Esophagus squamous epithelium (tissue), 5 donors: ENCODE results near the gene USB1. TPM values are rescaled to one million over a fixed set of nuclear protein-coding genes. Genes with fewer than 3 reads are reported as not detected.

Experiments used
- DNase-seq: peaks from one replicate; lab custom pipeline; 2025; lab: John Stamatoyannopoulos, UW
- H3K27ac ChIP-seq, 4 donors: fragments of 200-600 bp; sonication (generic); one replicate each; pipeline ENCODE4 v1.5.1; 2016 to 2019; ENCODE audit warnings: mild to moderate bottlenecking in 1 of 4
- H3K27me3 ChIP-seq, 4 donors: fragments of 200-600 bp; sonication (generic); 1 replicate in 3 of 4; 2 replicates in 1 of 4; pipeline versions ENCODE4 v1.5.1 to v1.6.0; 2017 to 2021; ENCODE audit warnings: antibody characterized with exemption in 1 of 4
- H3K36me3 ChIP-seq, 3 donors: fragments of 200-600 bp; sonication (generic); one replicate each; pipeline ENCODE4 v1.5.1; 2016 to 2019
- H3K4me1 ChIP-seq, 3 donors: fragments of 200-600 bp; sonication (generic); one replicate each; pipeline ENCODE4 v1.5.1; 2017 to 2019
- H3K4me3 ChIP-seq, 4 donors: fragments of 200-600 bp; sonication (generic); 1 replicate in 3 of 4; 2 replicates in 1 of 4; pipeline ENCODE4 v1.5.1; 2016 to 2019; ENCODE audit warnings: mild to moderate bottlenecking in 2 of 4, moderate library complexity in 1 of 4
- H3K9me3 ChIP-seq, 3 donors: fragments of 200-600 bp; sonication (generic); one replicate each; pipeline ENCODE4 v1.5.1; 2016 to 2019
- CTCF ChIP-seq, 6 experiments: fragments of 450-650 bp in 4 of 6; fragments of 200-600 bp in 2 of 6; sonication (generic) in 2 of 6; IDR thresholded peaks; one replicate each; pipeline ENCODE4 v1.5.1; 2016 to 2019; ENCODE audit warnings: antibody characterized with exemption in 6 of 6, mild to moderate bottlenecking in 4 of 6, moderate library complexity in 4 of 6
- POLR2A ChIP-seq, 4 donors: fragments of 450-650 bp; IDR thresholded peaks; one replicate each; pipeline ENCODE4 v1.6.1; 2017; ENCODE audit warnings: antibody characterized with exemption in 4 of 4, mild to moderate bottlenecking in 4 of 4, moderate library complexity in 3 of 4
- WGBS, 2 donors: methylation state at CpG; one replicate each; pipeline ENCODE4 v1.1.5; 2018; 5-methylcytosine and 5-hydroxymethylcytosine counted together
- intact Hi-C: fragments of 100-400 bp; cut with DNase I; formaldehyde crosslinking; loops from one replicate; pipeline ENCODE4 v1.15.0; 2022
- total RNA-seq, 4 donors: library from RNA; depleted of rRNA; stranded (reverse); fragments of >200 nt; gene quantifications; one replicate each; pipeline ENCODE4 v1.1.0, GENCODE V29; 2016
- donor health status: DM: yes; HTN: yes; CAD: no.

The USB1 gene
- total RNA-seq, 4 donors from 2014 or later: 11.2 to 23.9 (median 18.6) TPM

GRCh38 chr16:57987441-57988177 is 13.6 kb upstream of the USB1 start:
- H3K36me3 ChIP-seq: no peaks in the 10 kb centered on the region
- H3K4me1 ChIP-seq: peaks cover 16 to 42% (median 24%) of the 10 kb centered on the region in 3 donors
- no peak overlapping the region for H3K27ac ChIP-seq
- no peak for DNase-seq
- TF ChIP-seq CTCF (IDR thresholded peaks at IDR 0.05) (no peak), POLR2A (IDR thresholded peaks at IDR 0.05) (no peak)
- H3K4me3 ChIP-seq: no peak overlapping the region
- H3K9me3 ChIP-seq: no peaks in the 10 kb centered on the region
- WGBS, 2 donors: 92 to 98% methylated on average over 6 of the region's 8 CpGs
- peaks cover 0 to 4% (median 0%) of the 10 kb centered on the region in 4 donors for H3K27me3 ChIP-seq
- intact Hi-C loops: no loop called here

- WGBS, 2 donors: 13% methylated on average over 1 of the region's 1 CpG; no CpG with 5 or more reads in 1 of the 2 donors
Observed at GRCh38 chr16:57988929-57989328, 12.3 kb upstream of the USB1 start.

GRCh38 chr16:57991551-57992059 is 9.6 kb upstream of the USB1 start:
- no peak overlapping the region for H3K27ac ChIP-seq
- H3K36me3 ChIP-seq: peaks cover 5 to 24% (median 6%) of the 10 kb centered on the region in 3 donors
- WGBS, 2 donors: 94 to 95% methylated on average over 8 to 9 of the region's 11 CpGs
- no peak for DNase-seq
- intact Hi-C loops: no loop called here
- no peaks in the 10 kb centered on the region for H3K9me3 ChIP-seq
- no peak overlapping the region for H3K4me3 ChIP-seq
- no peaks in the 10 kb centered on the region for H3K27me3 ChIP-seq
- H3K4me1 ChIP-seq: peaks cover 4 to 51% (median 16%) of the 10 kb centered on the region in 3 donors
- TF ChIP-seq CTCF (IDR thresholded peaks at IDR 0.05) (no peak), POLR2A (IDR thresholded peaks at IDR 0.05) (no peak)

More at GRCh38 chr16:57988929-57989328, 12.3 kb upstream of the USB1 start:
- Histone ChIP-seq H3K9me3 (no peaks in the 10 kb centered on the region), H3K27me3 (peaks cover 0 to 4% (median 0%) of the 10 kb centered on the region in 4 donors), H3K4me3 (no peak overlapping the region), H3K36me3 (peaks cover 0 to 6% (median 0%) of the 10 kb centered on the region in 3 donors), H3K27ac (peak overlapping the region in 3 of 4 donors; percentile 21 to 46 (median 42)), H3K4me1 (peaks cover 16 to 55% (median 32%) of the 10 kb centered on the region in 3 donors)
- no peak for TF ChIP-seq CTCF (IDR thresholded peaks at IDR 0.05)
- no peak for TF ChIP-seq POLR2A (IDR thresholded peaks at IDR 0.05)
- intact Hi-C loops: no loop called here
- no peak for DNase-seq

- no peak overlapping the region for H3K4me3 ChIP-seq
- 89 to 98% methylated on average over 4 to 5 of the region's 6 CpGs for WGBS, 2 donors
- no peaks in the 10 kb centered on the region for H3K9me3 ChIP-seq
- TF ChIP-seq CTCF (IDR thresholded peaks at IDR 0.05): no peak
- TF ChIP-seq POLR2A (IDR thresholded peaks at IDR 0.05): no peak
- H3K27ac ChIP-seq: peak overlapping the region; percentile 23 to 67 (median 28)
- intact Hi-C loops: no loop called here
- H3K4me1 ChIP-seq: peaks cover 4 to 51% (median 16%) of the 10 kb centered on the region in 3 donors
- H3K27me3 ChIP-seq: no peaks in the 10 kb centered on the region
- H3K36me3 ChIP-seq: peaks cover 9 to 29% (median 11%) of the 10 kb centered on the region in 3 donors
- no peak for DNase-seq
Observed at GRCh38 chr16:57992084-57992483, 9.1 kb upstream of the USB1 start.

GRCh38 chr16:57993438-57993837 is 7.8 kb upstream of the USB1 start:
- no peaks in the 10 kb centered on the region for H3K27me3 ChIP-seq
- no peak for TF ChIP-seq CTCF (IDR thresholded peaks at IDR 0.05)
- TF ChIP-seq POLR2A (IDR thresholded peaks at IDR 0.05): no peak
- no peak overlapping the region for H3K4me3 ChIP-seq
- 19 to 54% methylated on average over 4 to 6 of the region's 8 CpGs for WGBS, 2 donors
- H3K27ac ChIP-seq: peak overlapping the region; percentile 3 to 67 (median 54)
- DNase-seq: no peak
- intact Hi-C loops: no loop called here
- H3K4me1 ChIP-seq: peaks cover 6 to 55% (median 23%) of the 10 kb centered on the region in 3 donors
- no peaks in the 10 kb centered on the region for H3K9me3 ChIP-seq
- H3K36me3 ChIP-seq: peaks cover 13 to 42% (median 20%) of the 10 kb centered on the region in 3 donors
